Neutrophil (primary cell): ENCODE measurements around the gene TRIM23.
"Not testable (repeated sequence)": the region's sequence is repeated elsewhere in the genome, so short reads cannot be mapped to it uniquely, and the experiment has no call there.

ENCODE experiments used
- H3K27ac ChIP-seq: fragments of 200-600 bp; sonication (generic); 2 replicates; pipeline ENCODE4 v1.5.1; 2016; ENCODE audit warnings: mild to moderate bottlenecking, moderate library complexity
- H3K27me3 ChIP-seq: fragments of 200-600 bp; sonication (generic); 2 replicates; pipeline ENCODE4 v1.6.0; 2016; ENCODE audit warnings: mild to moderate bottlenecking
- H3K36me3 ChIP-seq: fragments of 200-600 bp; sonication (generic); 2 replicates; pipeline ENCODE4 v1.5.1; 2017
- H3K4me1 ChIP-seq, 2 experiments: fragments of 200-600 bp in 1 of 2; sonication (generic) in 1 of 2; 1 replicate in 1 of 2; 2 replicates in 1 of 2; pipeline versions ENCODE4 v1.5.1 to v1.6.1; 2013 to 2016; ENCODE audit warnings: low read depth in 1 of 2, low read length in 1 of 2, mild to moderate bottlenecking in 1 of 2, moderate library complexity in 1 of 2; ENCODE audit not compliant: control insufficient read depth in 1 of 2, insufficient read depth in 1 of 2
- H3K4me3 ChIP-seq, 2 experiments: fragments of 200-600 bp in 1 of 2; sonication (generic) in 1 of 2; 1 replicate in 1 of 2; 2 replicates in 1 of 2; pipeline ENCODE4 v1.5.1; 2013 to 2016; ENCODE audit warnings: low read depth in 1 of 2, low read length in 1 of 2, mild to moderate bottlenecking in 1 of 2, moderate library complexity in 1 of 2
- H3K9me3 ChIP-seq: fragments of 200-600 bp; sonication (generic); 2 replicates; pipeline ENCODE4 v1.5.1; 2016
- TF ChIP-seq, protein P1 (sequence below): fragments of 200-600 bp; sonication (generic); IDR thresholded peaks from 2 replicates; pipeline ENCODE4 v1.5.1; 2016; ENCODE audit warnings: antibody characterized with exemption

Gene TRIM23

GRCh38 chr5:65611524-65611923 lies 12.6 kb downstream of the TRIM23 start:
- Histone ChIP-seq H3K36me3 (peaks cover 88% of the 10 kb centered on the region), H3K4me1 (no peaks in the 10 kb centered on the region), H3K27me3 (no peaks in the 10 kb centered on the region), H3K9me3 (no peaks in the 10 kb centered on the region), H3K27ac (no peak overlapping the region), H3K4me3 (no peak overlapping the region)
- TF ChIP-seq, protein P1, sequence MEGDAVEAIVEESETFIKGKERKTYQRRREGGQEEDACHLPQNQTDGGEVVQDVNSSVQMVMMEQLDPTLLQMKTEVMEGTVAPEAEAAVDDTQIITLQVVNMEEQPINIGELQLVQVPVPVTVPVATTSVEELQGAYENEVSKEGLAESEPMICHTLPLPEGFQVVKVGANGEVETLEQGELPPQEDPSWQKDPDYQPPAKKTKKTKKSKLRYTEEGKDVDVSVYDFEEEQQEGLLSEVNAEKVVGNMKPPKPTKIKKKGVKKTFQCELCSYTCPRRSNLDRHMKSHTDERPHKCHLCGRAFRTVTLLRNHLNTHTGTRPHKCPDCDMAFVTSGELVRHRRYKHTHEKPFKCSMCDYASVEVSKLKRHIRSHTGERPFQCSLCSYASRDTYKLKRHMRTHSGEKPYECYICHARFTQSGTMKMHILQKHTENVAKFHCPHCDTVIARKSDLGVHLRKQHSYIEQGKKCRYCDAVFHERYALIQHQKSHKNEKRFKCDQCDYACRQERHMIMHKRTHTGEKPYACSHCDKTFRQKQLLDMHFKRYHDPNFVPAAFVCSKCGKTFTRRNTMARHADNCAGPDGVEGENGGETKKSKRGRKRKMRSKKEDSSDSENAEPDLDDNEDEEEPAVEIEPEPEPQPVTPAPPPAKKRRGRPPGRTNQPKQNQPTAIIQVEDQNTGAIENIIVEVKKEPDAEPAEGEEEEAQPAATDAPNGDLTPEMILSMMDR: no peak

DNA sequence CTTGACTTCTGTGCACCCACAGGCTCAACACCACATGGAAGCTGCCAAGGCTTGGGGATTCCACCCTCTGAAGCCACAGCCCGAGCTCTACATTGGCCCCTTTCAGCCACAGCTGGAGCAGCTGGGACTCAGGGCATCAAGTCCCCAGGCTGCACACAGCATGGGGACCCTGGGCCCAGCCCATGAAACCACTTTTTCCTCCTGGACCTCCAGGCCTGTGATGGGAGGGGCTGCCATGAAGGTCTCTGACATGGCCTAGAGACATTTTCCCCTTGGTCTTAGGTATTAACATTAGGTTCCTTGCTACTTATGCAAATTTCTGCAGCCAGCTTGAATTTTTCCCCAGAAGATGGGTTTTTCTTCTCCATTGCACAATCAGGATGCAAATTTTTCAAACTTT lies 22.4 kb downstream of the TRIM23 start:
- not testable (repeated sequence) for H3K4me3 ChIP-seq, H3K9me3 ChIP-seq, H3K27me3 ChIP-seq, H3K27ac ChIP-seq
- Histone ChIP-seq H3K4me1 (peaks cover 8 to 11% of the 10 kb centered on the region in 2 experiments), H3K36me3 (peaks cover 59% of the 10 kb centered on the region)

GRCh38 chr5:65588694-65589093 lies 35.4 kb downstream of the TRIM23 start:
- Histone ChIP-seq H3K4me1 (no peaks in the 10 kb centered on the region), H3K4me3 (no peak overlapping the region), H3K27ac (no peak overlapping the region), H3K27me3 (no peaks in the 10 kb centered on the region), H3K9me3 (no peaks in the 10 kb centered on the region), H3K36me3 (peaks cover 96% of the 10 kb centered on the region)
- TF ChIP-seq, protein P1: no peak

- Histone ChIP-seq H3K36me3 (peaks cover 68% of the 10 kb centered on the region), H3K4me3 (no peak overlapping the region), H3K4me1 (no peaks in the 10 kb centered on the region), H3K9me3 (no peaks in the 10 kb centered on the region), H3K27ac (no peak overlapping the region), H3K27me3 (no peaks in the 10 kb centered on the region)
- TF ChIP-seq, protein P1: no peak
These were observed 47.0 kb downstream of the TRIM23 start for GRCh38 chr5:65577141-65577540.

- Histone ChIP-seq H3K27me3 (no peaks in the 10 kb centered on the region), H3K9me3 (no peaks in the 10 kb centered on the region), H3K4me3 (no peak overlapping the region), H3K36me3 (peaks cover 36% of the 10 kb centered on the region), H3K4me1 (peaks cover 0 to 9% of the 10 kb centered on the region in 2 experiments), H3K27ac (no peak overlapping the region)
- TF ChIP-seq, protein P1: no peak
These were observed 53.4 kb downstream of the TRIM23 start for GRCh38 chr5:65570598-65571226.

GRCh38 chr5:65566505-65566904 lies 57.6 kb downstream of the TRIM23 start:
- no peaks in the 10 kb centered on the region for H3K27me3 ChIP-seq
- peaks cover 17 to 36% of the 10 kb centered on the region in 2 experiments for H3K4me1 ChIP-seq
- H3K4me3 ChIP-seq: no peak overlapping the region
- H3K9me3 ChIP-seq: no peaks in the 10 kb centered on the region
- TF ChIP-seq, protein P1: no peak
- H3K36me3 ChIP-seq: peaks cover 14% of the 10 kb centered on the region
- H3K27ac ChIP-seq: no peak overlapping the region
